Transverse colon (tissue), 4 donors: ENCODE data around the gene HOXC9. TPM values are rescaled to one million over a fixed set of nuclear protein-coding genes. Genes with fewer than 3 reads are reported as not detected.

Source experiments
- DNase-seq: peaks from one replicate; pipeline ENCODE4 v3.0.0-alpha.2; 2019
- H3K27ac ChIP-seq, 4 donors: fragments of 200-600 bp; sonication (generic); 2 replicates each; pipeline ENCODE4 v1.5.1; 2016 to 2018; ENCODE audit warnings: inconsistent platforms in 4 of 4
- H3K27me3 ChIP-seq: fragments of 200-600 bp; sonication (generic); 2 replicates; pipeline ENCODE4 v1.5.1; 2017; ENCODE audit warnings: inconsistent platforms
- H3K36me3 ChIP-seq, 4 donors: fragments of 200-600 bp; sonication (generic); 2 replicates each; pipeline ENCODE4 v1.5.1; 2017 to 2019; ENCODE audit warnings: inconsistent platforms in 4 of 4
- H3K4me1 ChIP-seq, 4 donors: fragments of 200-600 bp; sonication (generic); 2 replicates each; pipeline ENCODE4 v1.5.1; 2017 to 2020; ENCODE audit warnings: inconsistent platforms in 4 of 4
- H3K4me3 ChIP-seq, 4 donors: fragments of 200-600 bp; sonication (generic); 1 replicate in 1 of 4; 2 replicates in 3 of 4; pipeline versions ENCODE4 v1.5.1 to v1.6.1; 2017 to 2019; ENCODE audit warnings: inconsistent platforms in 4 of 4
- H3K9me3 ChIP-seq, 2 donors: fragments of 200-600 bp; sonication (generic); 2 replicates each; pipeline ENCODE4 v1.5.1; 2017 to 2019; ENCODE audit warnings: inconsistent platforms in 2 of 2
- EP300 ChIP-seq: sonication (generic); formaldehyde crosslinking; IDR thresholded peaks from one replicate; pipeline ENCODE4 v1.6.1; 2017; ENCODE audit warnings: antibody characterized with exemption, low read depth
- POLR2A ChIP-seq: fragments of 450-650 bp; IDR thresholded peaks from one replicate; pipeline ENCODE4 v1.6.1; 2016; ENCODE audit warnings: antibody characterized with exemption, mild to moderate bottlenecking, moderate library complexity
- POLR2AphosphoS5 ChIP-seq, 3 donors: sonication (generic); formaldehyde crosslinking; IDR thresholded peaks; one replicate each; pipeline ENCODE4 v1.6.1; 2016; ENCODE audit warnings: antibody characterized with exemption in 3 of 3
- WGBS, 2 donors: methylation state at CpG; one replicate each; pipeline ENCODE4 v1.1.5; 2018; ENCODE audit warnings: low coverage in 1 of 2; 5-methylcytosine and 5-hydroxymethylcytosine counted together
- in situ Hi-C, 4 donors: fragments of 200-750 bp; cut with MboI; loops; one replicate each; pipeline versions ENCODE4 v1.15.0 to v1.15.1; 2017; ENCODE audit warnings: low sequenced_read_pairs in 3 of 4, low pct_ligation_motif_present in 1 of 4, low pct_unique_long_range_greater_than_20kb in 1 of 4
- intact Hi-C: fragments of 100-400 bp; cut with DNase I; formaldehyde crosslinking; loops from one replicate; pipeline ENCODE4 v1.15.1; 2023; ENCODE audit warnings: low total_unique reads
- total RNA-seq, 4 donors: library from RNA; depleted of rRNA; stranded (reverse); fragments of >200 nt; gene quantifications; one replicate each; pipeline ENCODE4 v1.1.0, GENCODE V29; 2016
- TF ChIP-seq, protein P1 (sequence below), 5 experiments: fragments of 200-600 bp in 3 of 5; fragments of 450-650 bp in 2 of 5; sonication (generic) in 3 of 5; IDR thresholded peaks; 1 replicate in 2 of 5; 2 replicates in 3 of 5; pipeline ENCODE4 v1.5.1; 2016 to 2017; ENCODE audit warnings: antibody characterized with exemption in 5 of 5, inconsistent platforms in 3 of 5, mild to moderate bottlenecking in 2 of 5, moderate library complexity in 1 of 5

HOXC9 gene
- total RNA-seq, 4 donors from 2014 or later: not detected

DNA sequence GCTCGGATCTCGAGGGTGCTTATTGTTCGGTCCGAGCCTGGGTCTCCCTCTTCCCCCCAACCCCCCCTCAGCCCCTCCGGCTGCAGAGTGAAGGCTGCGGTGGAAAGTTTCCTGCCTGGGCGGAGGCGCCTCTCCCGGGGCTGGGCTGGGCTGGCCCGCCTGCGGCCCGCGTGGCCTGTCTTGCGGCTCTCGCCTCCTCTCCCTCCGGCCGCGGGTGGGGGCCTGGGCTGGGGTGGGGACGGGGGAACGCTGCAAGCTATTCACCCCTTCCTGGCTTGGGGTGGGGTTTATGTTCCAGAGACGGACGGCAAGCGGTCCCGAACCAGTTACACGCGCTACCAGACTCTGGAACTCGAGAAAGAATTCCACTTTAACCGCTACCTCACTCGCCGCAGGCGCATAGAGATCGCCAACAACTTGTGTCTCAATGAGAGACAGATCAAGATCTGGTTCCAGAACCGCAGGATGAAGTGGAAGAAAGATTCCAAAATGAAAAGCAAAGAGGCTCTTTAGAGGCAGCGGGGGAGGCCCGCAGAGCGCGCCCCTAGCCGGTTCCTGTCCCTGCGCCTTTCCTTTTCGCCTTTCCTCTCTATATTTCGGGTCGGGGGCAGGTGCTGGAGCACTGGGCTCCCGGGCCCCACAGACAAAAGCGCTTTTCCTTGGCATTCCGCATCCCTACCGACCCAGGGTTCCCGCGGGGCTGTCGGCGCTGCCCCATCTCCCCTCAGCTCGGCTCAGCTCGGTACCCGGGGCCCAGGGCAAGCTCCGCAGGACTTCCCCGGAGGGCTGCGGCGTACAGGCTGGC, 34.2 kb downstream of the HOXC9 start:
- peaks cover 0 to 19% (median 17%) of the 10 kb centered on the region in 4 donors for H3K4me1 ChIP-seq
- intact Hi-C loops: loop anchor here (5.0 kb wide), 2 partner anchors 158 to 1138 kb away; no protein-coding TSS in a partner anchor
- H3K27me3 ChIP-seq: peaks cover 100% of the 10 kb centered on the region
- peak overlapping the region in 3 of 4 donors; percentile 3 to 37 (median 23) for H3K4me3 ChIP-seq
- peak overlapping the region in 1 of 4 donors; percentile 2 for H3K27ac ChIP-seq
- no peak for DNase-seq
- in situ Hi-C loops: no loop called here
- WGBS, 2 donors: 48 to 55% methylated on average over 13 to 48 of the region's 57 CpGs
- H3K36me3 ChIP-seq: no peaks in the 10 kb centered on the region
- peaks cover 0 to 2% of the 10 kb centered on the region in 2 donors for H3K9me3 ChIP-seq
- TF ChIP-seq, protein P1, sequence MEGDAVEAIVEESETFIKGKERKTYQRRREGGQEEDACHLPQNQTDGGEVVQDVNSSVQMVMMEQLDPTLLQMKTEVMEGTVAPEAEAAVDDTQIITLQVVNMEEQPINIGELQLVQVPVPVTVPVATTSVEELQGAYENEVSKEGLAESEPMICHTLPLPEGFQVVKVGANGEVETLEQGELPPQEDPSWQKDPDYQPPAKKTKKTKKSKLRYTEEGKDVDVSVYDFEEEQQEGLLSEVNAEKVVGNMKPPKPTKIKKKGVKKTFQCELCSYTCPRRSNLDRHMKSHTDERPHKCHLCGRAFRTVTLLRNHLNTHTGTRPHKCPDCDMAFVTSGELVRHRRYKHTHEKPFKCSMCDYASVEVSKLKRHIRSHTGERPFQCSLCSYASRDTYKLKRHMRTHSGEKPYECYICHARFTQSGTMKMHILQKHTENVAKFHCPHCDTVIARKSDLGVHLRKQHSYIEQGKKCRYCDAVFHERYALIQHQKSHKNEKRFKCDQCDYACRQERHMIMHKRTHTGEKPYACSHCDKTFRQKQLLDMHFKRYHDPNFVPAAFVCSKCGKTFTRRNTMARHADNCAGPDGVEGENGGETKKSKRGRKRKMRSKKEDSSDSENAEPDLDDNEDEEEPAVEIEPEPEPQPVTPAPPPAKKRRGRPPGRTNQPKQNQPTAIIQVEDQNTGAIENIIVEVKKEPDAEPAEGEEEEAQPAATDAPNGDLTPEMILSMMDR (IDR thresholded peaks at IDR 0.05): no peak
- TF ChIP-seq POLR2AphosphoS5 (IDR thresholded peaks at IDR 0.05): no peak
- no peak for TF ChIP-seq POLR2A
- no peak for TF ChIP-seq EP300

- intact Hi-C loops (loop anchor here (5.0 kb wide), 2 partner anchors 157 to 1137 kb away; no protein-coding TSS in a partner anchor), in situ Hi-C loops (no loop called here)
- Histone ChIP-seq H3K4me3 (no peak overlapping the region), H3K27me3 (peaks cover 100% of the 10 kb centered on the region), H3K36me3 (no peaks in the 10 kb centered on the region), H3K4me1 (peaks cover 0 to 19% (median 15%) of the 10 kb centered on the region in 4 donors), H3K27ac (no peak overlapping the region), H3K9me3 (peaks cover 0 to 2% of the 10 kb centered on the region in 2 donors)
- 69% methylated on average over 22 of the region's 22 CpGs; no CpG with 5 or more reads in 1 of the 2 donors for WGBS, 2 donors
- no peak for DNase-seq
- TF ChIP-seq POLR2A (no peak), POLR2AphosphoS5 (IDR thresholded peaks at IDR 0.05) (no peak), EP300 (no peak)
- TF ChIP-seq, protein P1 (IDR thresholded peaks at IDR 0.05): no peak
Measured at GRCh38 chr12:54034785-54035310, 34.9 kb downstream of the HOXC9 start.

- H3K27ac ChIP-seq: no peak overlapping the region
- H3K27me3 ChIP-seq: peaks cover 100% of the 10 kb centered on the region
- no peak overlapping the region for H3K4me3 ChIP-seq
- H3K4me1 ChIP-seq: peaks cover 0 to 19% (median 15%) of the 10 kb centered on the region in 4 donors
- 73% methylated on average over 6 of the region's 6 CpGs; no CpG with 5 or more reads in 1 of the 2 donors for WGBS, 2 donors
- in situ Hi-C loops: no loop called here
- intact Hi-C loops: no loop called here
- TF ChIP-seq, protein P1 (IDR thresholded peaks at IDR 0.05): no peak
- no peak for DNase-seq
- H3K9me3 ChIP-seq: peaks cover 0 to 2% of the 10 kb centered on the region in 2 donors
- no peaks in the 10 kb centered on the region for H3K36me3 ChIP-seq
Measured at GRCh38 chr12:54035568-54036264, 35.8 kb downstream of the HOXC9 start.
